Sigmoid colon (tissue), 7 donors: ENCODE results near the gene TOR1B. TPM values are rescaled to one million over a fixed set of nuclear protein-coding genes. Genes with fewer than 3 reads are reported as not detected.

Experiments
- DNase-seq: peaks from one replicate; pipeline ENCODE4 v3.0.0-alpha.2; 2019
- H3K27ac ChIP-seq, 4 donors: fragments of 200-600 bp; sonication (generic); one replicate each; pipeline ENCODE4 v1.5.1; 2016 to 2019; ENCODE audit warnings: mild to moderate bottlenecking in 1 of 4
- H3K27me3 ChIP-seq, 3 donors: fragments of 200-600 bp; sonication (generic); one replicate each; pipeline ENCODE4 v1.5.1; 2019; ENCODE audit warnings: mild to moderate bottlenecking in 1 of 3
- H3K36me3 ChIP-seq, 4 donors: fragments of 200-600 bp; sonication (generic); one replicate each; pipeline ENCODE4 v1.5.1; 2016 to 2019
- H3K4me1 ChIP-seq, 4 donors: fragments of 200-600 bp; sonication (generic); one replicate each; pipeline ENCODE4 v1.5.1; 2017 to 2019
- H3K4me3 ChIP-seq, 4 donors: fragments of 200-600 bp; sonication (generic); one replicate each; pipeline ENCODE4 v1.5.1; 2017 to 2019; ENCODE audit warnings: mild to moderate bottlenecking in 2 of 4, moderate library complexity in 1 of 4
- H3K9me3 ChIP-seq, 4 donors: fragments of 200-600 bp in 3 of 4; sonication (generic) in 3 of 4; one replicate each; pipeline versions ENCODE4 v1.5.1 to v1.6.1; 2013 to 2019
- CTCF ChIP-seq, 4 experiments: fragments of 450-650 bp in 3 of 4; fragments of 200-600 bp in 1 of 4; IDR thresholded peaks; one replicate each; pipeline ENCODE4 v1.5.1; 2016 to 2019; ENCODE audit warnings: antibody characterized with exemption in 4 of 4, mild to moderate bottlenecking in 3 of 4, moderate library complexity in 2 of 4
- EP300 ChIP-seq, 4 donors: sonication (generic); formaldehyde crosslinking; IDR thresholded peaks; one replicate each; pipeline ENCODE4 v1.6.1; 2017; ENCODE audit warnings: antibody characterized with exemption in 4 of 4
- POLR2A ChIP-seq, 2 donors: fragments of 450-650 bp; IDR thresholded peaks; one replicate each; pipeline ENCODE4 v1.6.1; 2016; ENCODE audit warnings: antibody characterized with exemption in 2 of 2, mild to moderate bottlenecking in 2 of 2, moderate library complexity in 2 of 2
- POLR2AphosphoS5 ChIP-seq, 4 donors: sonication (generic); formaldehyde crosslinking; IDR thresholded peaks; one replicate each; pipeline ENCODE4 v1.6.1; 2017; ENCODE audit warnings: antibody characterized with exemption in 4 of 4
- WGBS, 2 donors: extraction: QIAGEN DNeasy Blood & Tissue Kit; methylation state at CpG; one replicate each; pipeline ENCODE4 v1.1.7; 2013; 5-methylcytosine and 5-hydroxymethylcytosine counted together
- intact Hi-C: fragments of 100-400 bp; cut with DNase I; formaldehyde crosslinking; loops from one replicate; pipeline ENCODE4 v1.15.1; 2023
- polyA plus RNA-seq, 3 donors: library from polyadenylated mRNA; stranded (reverse); fragments of 200-250 nt; gene quantifications; one replicate each; pipeline ENCODE4 v1.2.3, GENCODE V29; 2013
- total RNA-seq, 4 donors: library from RNA; depleted of rRNA; stranded (reverse); fragments of >200 nt; gene quantifications; one replicate each; pipeline ENCODE4 v1.1.0, GENCODE V29; 2016
- donor health status: healthy with polysubstance abuse.
- donor health status: Bipolar disorder and iron deficiency.
- donor health status: healthy.

Gene TOR1B
- total and polyA plus RNA-seq, 7 donors = 7.8 to 31.3 (median 20.7) TPM

GRCh38 chr9:129814432-129815223 lies 11.6 kb downstream of the TOR1B start:
- intact Hi-C loops = no loop called here
- no peaks in the 10 kb centered on the region for H3K9me3 ChIP-seq
- H3K4me3 ChIP-seq = no peak overlapping the region
- H3K36me3 ChIP-seq = peaks cover 14 to 87% (median 22%) of the 10 kb centered on the region in 4 donors
- WGBS, 2 donors = 92 to 93% methylated on average over 17 of the region's 17 CpGs
- H3K27me3 ChIP-seq = no peaks in the 10 kb centered on the region
- H3K27ac ChIP-seq = no peak overlapping the region
- no peak for TF ChIP-seq POLR2A (IDR thresholded peaks at IDR 0.05)
- no peak for TF ChIP-seq EP300 (IDR thresholded peaks at IDR 0.05)
- no peak for TF ChIP-seq CTCF (IDR thresholded peaks at IDR 0.05)
- no peak for TF ChIP-seq POLR2AphosphoS5 (IDR thresholded peaks at IDR 0.05)
- no peak for DNase-seq
- H3K4me1 ChIP-seq = no peaks in the 10 kb centered on the region

- H3K36me3 ChIP-seq = peaks cover 12 to 85% (median 20%) of the 10 kb centered on the region in 4 donors
- no peaks in the 10 kb centered on the region for H3K4me1 ChIP-seq
- no peak for DNase-seq
- intact Hi-C loops = no loop called here
- no peaks in the 10 kb centered on the region for H3K27me3 ChIP-seq
- no peak overlapping the region for H3K4me3 ChIP-seq
- no peak for TF ChIP-seq CTCF (IDR thresholded peaks at IDR 0.05)
- no peak for TF ChIP-seq POLR2A (IDR thresholded peaks at IDR 0.05)
- TF ChIP-seq EP300 (IDR thresholded peaks at IDR 0.05) = no peak
- TF ChIP-seq POLR2AphosphoS5 (IDR thresholded peaks at IDR 0.05) = no peak
- H3K9me3 ChIP-seq = no peaks in the 10 kb centered on the region
- H3K27ac ChIP-seq = no peak overlapping the region
- WGBS, 2 donors = 90 to 93% methylated on average over 11 of the region's 11 CpGs
Measured at GRCh38 chr9:129815278-129815677, 12.3 kb downstream of the TOR1B start.

- H3K36me3 ChIP-seq = peaks cover 20 to 92% (median 34%) of the 10 kb centered on the region in 4 donors
- H3K9me3 ChIP-seq = no peaks in the 10 kb centered on the region
- no peaks in the 10 kb centered on the region for H3K27me3 ChIP-seq
- 91 to 92% methylated on average over 14 of the region's 14 CpGs for WGBS, 2 donors
- no peaks in the 10 kb centered on the region for H3K4me1 ChIP-seq
- no peak for DNase-seq
- H3K4me3 ChIP-seq = no peak overlapping the region
- intact Hi-C loops = no loop called here
- TF ChIP-seq EP300 (IDR thresholded peaks at IDR 0.05) = no peak
- no peak for TF ChIP-seq POLR2A (IDR thresholded peaks at IDR 0.05)
- no peak for TF ChIP-seq POLR2AphosphoS5 (IDR thresholded peaks at IDR 0.05)
- no peak for TF ChIP-seq CTCF (IDR thresholded peaks at IDR 0.05)
- H3K27ac ChIP-seq = no peak overlapping the region
Measured at GRCh38 chr9:129816501-129817435, 13.8 kb downstream of the TOR1B start.

- H3K36me3 ChIP-seq = peaks cover 20 to 58% (median 25%) of the 10 kb centered on the region in 4 donors
- TF ChIP-seq CTCF (IDR thresholded peaks at IDR 0.05) (no peak), EP300 (IDR thresholded peaks at IDR 0.05) (no peak), POLR2A (IDR thresholded peaks at IDR 0.05) (no peak), POLR2AphosphoS5 (IDR thresholded peaks at IDR 0.05) (no peak)
- intact Hi-C loops = no loop called here
- peaks cover 0 to 10% (median 9%) of the 10 kb centered on the region in 4 donors for H3K4me1 ChIP-seq
- H3K27me3 ChIP-seq = no peaks in the 10 kb centered on the region
- peak overlapping the region; percentile 73 to 90 (median 86) for H3K4me3 ChIP-seq
- DNase-seq = no peak
- peak overlapping the region; percentile 80 to 82 (median 82) for H3K27ac ChIP-seq
- 19 to 20% methylated on average over 26 of the region's 26 CpGs for WGBS, 2 donors
- no peaks in the 10 kb centered on the region for H3K9me3 ChIP-seq
Measured at GRCh38 chr9:129822898-129823541, 20.0 kb downstream of the TOR1B start.
